T-helper 1 cell (primary cell): Measurements from ENCODE around the gene OR51E2.

Experiments
- DNase-seq, 5 donors: peaks; one replicate each; pipeline ENCODE4 v3.0.0-alpha.2; 2012 to 2020

Gene OR51E2

GRCh38 chr11:4662876-4663275 is 34.8 kb downstream of the OR51E2 start:
- no peak for DNase-seq

- DNase-seq: no peak
Measured at GRCh38 chr11:4658629-4659445, 38.8 kb downstream of the OR51E2 start.

DNA sequence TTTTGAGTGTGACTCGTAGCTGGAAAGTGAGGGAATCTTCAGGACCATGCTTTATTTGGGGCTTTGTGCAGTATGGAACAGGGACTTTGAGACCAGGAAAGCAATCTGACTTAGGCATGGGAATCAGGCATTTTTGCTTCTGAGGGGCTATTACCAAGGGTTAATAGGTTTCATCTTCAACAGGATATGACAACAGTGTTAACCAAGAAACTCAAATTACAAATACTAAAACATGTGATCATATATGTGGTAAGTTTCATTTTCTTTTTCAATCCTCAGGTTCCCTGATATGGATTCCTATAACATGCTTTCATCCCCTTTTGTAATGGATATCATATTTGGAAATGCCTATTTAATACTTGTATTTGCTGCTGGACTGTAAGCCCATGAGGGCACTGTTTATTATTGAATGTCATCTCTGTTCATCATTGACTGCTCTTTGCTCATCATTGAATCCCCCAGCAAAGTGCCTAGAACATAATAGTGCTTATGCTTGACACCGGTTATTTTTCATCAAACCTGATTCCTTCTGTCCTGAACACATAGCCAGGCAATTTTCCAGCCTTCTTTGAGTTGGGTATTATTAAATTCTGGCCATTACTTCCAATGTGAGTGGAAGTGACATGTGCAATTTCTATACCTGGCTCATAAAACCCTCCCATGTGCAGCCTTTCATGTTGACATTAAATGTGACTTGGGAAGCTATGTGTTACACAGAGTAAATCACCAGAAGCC is 42.9 kb downstream of the OR51E2 start:
- no peak for DNase-seq

DNA sequence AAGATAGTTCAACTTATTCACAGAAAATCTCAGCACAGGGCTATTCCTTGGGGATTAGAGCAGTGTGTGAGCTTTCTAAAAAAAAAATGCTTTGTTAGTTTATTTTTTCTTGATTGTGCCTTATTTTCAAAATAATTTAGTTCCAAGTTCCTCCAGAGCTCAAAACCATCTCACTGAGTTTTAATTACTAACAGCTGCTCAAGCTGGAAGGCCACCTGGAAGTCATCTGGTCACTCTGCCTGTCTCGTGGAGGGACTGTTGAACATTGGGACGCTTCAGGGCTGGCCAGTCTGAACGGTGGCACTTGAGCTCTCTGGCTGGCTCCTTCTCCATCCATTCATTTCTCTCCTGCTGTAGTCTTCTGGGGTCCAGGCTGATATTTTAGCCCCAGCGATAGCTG is 49.9 kb downstream of the OR51E2 start:
- no peak for DNase-seq

DNA sequence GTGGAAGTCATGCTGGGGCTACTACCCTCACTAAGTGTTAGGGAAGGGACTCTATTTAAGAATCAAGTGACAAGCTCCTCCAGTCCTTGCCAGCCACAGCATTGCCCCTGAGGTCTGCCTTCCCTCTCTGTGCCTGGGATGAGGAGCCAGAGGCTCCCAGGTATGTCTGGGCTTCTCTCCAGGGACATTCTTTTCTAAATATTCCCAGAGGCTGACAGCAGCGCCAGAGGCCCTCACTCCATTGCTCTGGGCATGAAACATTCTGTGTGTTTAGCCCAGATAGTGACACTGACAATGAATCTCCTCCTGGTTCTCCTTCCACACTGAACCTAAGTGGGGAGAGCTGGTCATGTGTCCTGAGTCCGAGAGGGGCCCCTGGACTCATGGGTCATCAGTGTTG is 51.7 kb downstream of the OR51E2 start:
- DNase-seq: no peak

DNA sequence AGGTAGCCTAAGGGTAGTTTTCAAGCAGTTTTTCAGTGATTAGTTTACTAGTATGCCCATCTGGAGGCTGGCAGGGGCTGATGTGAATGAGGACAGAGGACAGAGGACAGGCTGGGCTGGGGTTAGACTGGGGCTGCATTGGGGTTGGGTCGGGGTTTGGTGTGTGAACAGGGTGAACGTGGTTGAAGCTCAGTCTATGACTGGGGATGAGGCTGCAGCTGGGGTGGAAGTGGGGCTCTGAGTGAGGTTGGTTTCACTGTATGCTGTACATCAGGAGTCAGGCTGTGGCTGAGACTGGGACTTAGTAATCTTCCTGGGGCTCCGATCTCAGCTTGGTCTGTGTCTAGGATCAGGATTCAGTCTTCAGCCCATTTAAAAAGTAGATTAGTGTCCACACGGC is 53.4 kb downstream of the OR51E2 start:
- no peak for DNase-seq

- no peak for DNase-seq
Measured at GRCh38 chr11:4643682-4644081, 54.0 kb downstream of the OR51E2 start, which contains the start of gene OR51E1. Gene OR51E1 (plus strand): TSS chr11:4643982. CDS start chr11:4652527, 8,545 bp downstream.

DNA sequence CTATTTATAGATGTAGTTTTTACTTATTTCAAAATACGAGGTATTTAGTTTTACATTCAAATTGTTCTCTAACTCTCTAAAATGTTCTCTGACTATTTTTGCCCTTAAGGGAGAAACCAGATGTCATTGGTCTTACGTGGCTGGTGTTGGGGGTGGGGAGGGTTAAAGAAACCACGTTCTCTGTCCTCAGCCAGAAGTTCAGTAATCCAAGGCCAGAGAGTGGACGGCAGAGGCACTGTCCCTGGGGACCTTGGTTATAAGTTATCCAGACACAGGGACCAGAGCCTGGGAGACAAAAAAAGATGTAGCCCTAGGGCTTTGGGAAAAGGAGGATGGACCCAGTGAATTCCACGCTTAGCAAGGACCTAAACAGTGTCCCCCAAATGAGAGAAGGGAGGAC is 54.6 kb downstream of the OR51E2 start:
- DNase-seq: no peak

- no peak for DNase-seq
Measured at GRCh38 chr11:4642043-4642442, 55.6 kb downstream of the OR51E2 start.

- no peak for DNase-seq
Measured at GRCh38 chr11:4641501-4641900, 56.2 kb downstream of the OR51E2 start.

DNA sequence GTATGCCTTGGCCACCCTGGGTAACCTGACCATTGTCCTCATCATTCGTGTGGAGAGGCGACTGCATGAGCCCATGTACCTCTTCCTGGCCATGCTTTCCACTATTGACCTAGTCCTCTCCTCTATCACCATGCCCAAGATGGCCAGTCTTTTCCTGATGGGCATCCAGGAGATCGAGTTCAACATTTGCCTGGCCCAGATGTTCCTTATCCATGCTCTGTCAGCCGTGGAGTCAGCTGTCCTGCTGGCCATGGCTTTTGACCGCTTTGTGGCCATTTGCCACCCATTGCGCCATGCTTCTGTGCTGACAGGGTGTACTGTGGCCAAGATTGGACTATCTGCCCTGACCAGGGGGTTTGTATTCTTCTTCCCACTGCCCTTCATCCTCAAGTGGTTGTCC is 57.7 kb downstream of the OR51E2 start:
- no peak for DNase-seq

GRCh38 chr11:4637662-4638047 is 60.0 kb downstream of the OR51E2 start:
- DNase-seq: no peak

- DNase-seq: peak; percentile 24 to 55 (median 51)
Measured at GRCh38 chr11:4636962-4637661, 60.5 kb downstream of the OR51E2 start, which contains the start of gene OR51D1. Gene OR51D1 (plus strand): TSS chr11:4637477. CDS start chr11:4639791, 2,314 bp downstream.

DNA sequence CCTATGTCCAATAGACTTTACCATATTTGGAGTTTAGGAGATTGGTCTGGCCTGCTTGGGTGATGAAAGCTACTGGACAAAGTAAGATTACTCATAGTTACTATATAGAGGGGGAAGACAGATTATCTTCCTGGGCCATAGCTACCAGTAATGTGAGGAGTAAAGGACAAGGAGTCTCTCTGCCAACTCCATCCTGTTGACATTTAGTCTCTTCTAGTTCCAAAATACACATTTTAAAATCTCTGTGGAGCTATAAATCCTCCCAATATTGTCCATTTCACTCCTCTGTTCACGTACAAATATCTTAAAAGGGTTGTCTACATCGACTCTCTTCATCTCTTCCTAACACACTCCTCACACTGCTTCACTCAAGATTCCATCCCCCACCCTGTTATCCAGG is 61.5 kb downstream of the OR51E2 start:
- DNase-seq: no peak
